ENCODE data around the gene APOA1.

DNA sequence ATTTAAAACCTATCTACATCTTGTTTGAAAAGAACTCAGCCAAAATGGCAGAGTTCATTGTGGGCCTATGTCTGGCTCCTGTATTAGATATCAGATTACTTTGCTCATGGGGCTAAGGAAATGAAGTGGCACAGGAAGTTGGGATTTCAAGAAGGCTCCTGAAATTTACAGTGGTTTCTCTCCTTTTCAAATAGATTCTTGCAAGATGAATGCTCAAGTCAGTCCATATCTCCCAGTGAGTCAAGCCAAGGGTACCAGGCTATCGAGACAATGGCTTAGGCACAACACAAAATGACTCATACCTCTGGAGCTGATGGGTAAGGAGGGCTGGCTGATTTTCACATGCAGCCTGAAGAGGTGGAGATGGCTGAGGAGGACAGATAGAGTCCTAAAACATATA is 24.1 kb upstream of the APOA1 start:
- TF ChIP-seq, protein P1, sequence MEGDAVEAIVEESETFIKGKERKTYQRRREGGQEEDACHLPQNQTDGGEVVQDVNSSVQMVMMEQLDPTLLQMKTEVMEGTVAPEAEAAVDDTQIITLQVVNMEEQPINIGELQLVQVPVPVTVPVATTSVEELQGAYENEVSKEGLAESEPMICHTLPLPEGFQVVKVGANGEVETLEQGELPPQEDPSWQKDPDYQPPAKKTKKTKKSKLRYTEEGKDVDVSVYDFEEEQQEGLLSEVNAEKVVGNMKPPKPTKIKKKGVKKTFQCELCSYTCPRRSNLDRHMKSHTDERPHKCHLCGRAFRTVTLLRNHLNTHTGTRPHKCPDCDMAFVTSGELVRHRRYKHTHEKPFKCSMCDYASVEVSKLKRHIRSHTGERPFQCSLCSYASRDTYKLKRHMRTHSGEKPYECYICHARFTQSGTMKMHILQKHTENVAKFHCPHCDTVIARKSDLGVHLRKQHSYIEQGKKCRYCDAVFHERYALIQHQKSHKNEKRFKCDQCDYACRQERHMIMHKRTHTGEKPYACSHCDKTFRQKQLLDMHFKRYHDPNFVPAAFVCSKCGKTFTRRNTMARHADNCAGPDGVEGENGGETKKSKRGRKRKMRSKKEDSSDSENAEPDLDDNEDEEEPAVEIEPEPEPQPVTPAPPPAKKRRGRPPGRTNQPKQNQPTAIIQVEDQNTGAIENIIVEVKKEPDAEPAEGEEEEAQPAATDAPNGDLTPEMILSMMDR (conservative IDR thresholded peaks at IDR 0.05; ENCODE audit: low read length): no peak
- TF ChIP-seq EZH2phosphoT487 (IDR thresholded peaks at IDR 0.05; ENCODE audit: borderline replicate concordance): no peak

All from Loucy (cell line).